Measurements from ENCODE around the gene STXBP1. TPM values are rescaled to one million over a fixed set of nuclear protein-coding genes. Genes with fewer than 3 reads are reported as not detected.

The STXBP1 gene
- total and polyA plus RNA-seq, 2 donors (not counting 3 experiments of a cell fraction or from before 2014, with no cell fraction given) = 18.8 to 51.3 TPM

- dilution Hi-C loops (cut with MboI; ENCODE audit: extremely low pct_ligation_motif_present, low sequenced_read_pairs) = no loop called here
- H3K4me3 ChIP-seq (replicated peaks in 1 of 3; ENCODE audit: insufficient read depth in 1 of 3, low read depth in 1 of 3, low read length in 3 of 3) = no peak overlapping the region
- H3K79me2 ChIP-seq (ENCODE audit: control insufficient read depth, insufficient read depth, low read length) = no peaks in the 10 kb centered on the region
- no peak overlapping the region for H2AFZ ChIP-seq (ENCODE audit: low read depth, low read length)
- BruUV-seq (replicated peaks) = no TSS peak
- ChIA-PET POLR2A (no interaction called here), CTCF (interaction anchor here (1.0 kb wide), 1 partner anchor 38 kb away, joined by 4 read pairs; no protein-coding TSS in a partner anchor)
- intact Hi-C loops (cut with micrococcal nuclease) = no loop called here
- no peaks in the 10 kb centered on the region for H3K27me3 ChIP-seq (ENCODE audit: control insufficient read depth in 2 of 2, insufficient read depth in 2 of 2, low read length in 2 of 2)
- no peak for TF ChIP-seq MYC (IDR thresholded peaks at IDR 0.05; ENCODE audit: low read depth, low read length)
- TF ChIP-seq POLR2AphosphoS5 (IDR thresholded peaks at IDR 0.05; ENCODE audit: insufficient read depth, low read depth, low read length) = no peak
- no peak for TF ChIP-seq GATA2 (IDR thresholded peaks at IDR 0.05; ENCODE audit: insufficient read depth, insufficient read length, low read depth, low read length)
- no peak for TF ChIP-seq POLR2A (IDR thresholded peaks at IDR 0.05; ENCODE audit: low read depth, low read length)
- TF ChIP-seq EZH2 (IDR thresholded peaks at IDR 0.05; ENCODE audit: borderline replicate concordance, low read depth, low read length, severe bottlenecking) = no peak
- TF ChIP-seq CTCF (IDR thresholded peaks at IDR 0.05; ENCODE audit: extremely low read depth in 1 of 2, insufficient read depth in 1 of 2, low read depth in 1 of 2, low read length in 2 of 2) = no peak
- TF ChIP-seq JUN (IDR thresholded peaks at IDR 0.05; ENCODE audit: borderline replicate concordance, insufficient read depth, insufficient read length, low read depth) = no peak
- TF ChIP-seq MAX (IDR thresholded peaks at IDR 0.05; ENCODE audit: insufficient read depth, insufficient read length) = no peak
- TF ChIP-seq FOS (IDR thresholded peaks at IDR 0.05; ENCODE audit: borderline replicate concordance, insufficient read depth, low read length) = no peak
- no peaks in the 10 kb centered on the region for H3K9me1 ChIP-seq (replicated peaks; ENCODE audit: control insufficient read depth, extremely low read depth, insufficient read depth, low read length)
- H4K20me1 ChIP-seq (replicated peaks; ENCODE audit: control insufficient read depth, extremely low read depth, insufficient read depth, low read length) = no peaks in the 10 kb centered on the region
- no peak for FAIRE-seq
- peaks cover 11% of the 10 kb centered on the region for H3K4me1 ChIP-seq (ENCODE audit: control insufficient read depth, extremely low read depth, insufficient read depth, low read length)
- H3K27ac ChIP-seq (ENCODE audit: insufficient read depth, low read depth, low read length) = no peak overlapping the region
- H3K36me3 ChIP-seq (ENCODE audit: control insufficient read depth in 2 of 2, extremely low read depth in 1 of 2, insufficient read depth in 2 of 2, low read length in 2 of 2) = no peaks in the 10 kb centered on the region
- no peak overlapping the region for H3K9ac ChIP-seq (replicated peaks; ENCODE audit: extremely low read depth, insufficient read depth, low read length)
- H3K9me3 ChIP-seq (replicated peaks; ENCODE audit: control insufficient read depth, insufficient read depth, low read length) = no peaks in the 10 kb centered on the region
- H3K4me2 ChIP-seq (ENCODE audit: insufficient read depth, low read length) = no peak overlapping the region
- no peak for DNase-seq (ENCODE audit: low read depth, low spot score)
These were observed 28.9 kb downstream of the STXBP1 start for GRCh38 chr9:127640908-127641545.

Measured in endothelial cell of umbilical vein (primary cell).